ENCODE measurements around the gene NAP1L4. TPM values are rescaled to one million over a fixed set of nuclear protein-coding genes. Genes with fewer than 3 reads are reported as not detected.

Gene NAP1L4
- total and polyA plus RNA-seq, 2 of the 4 experiments (the other 2 are of a cell fraction) = 71.5 to 80.7 TPM

- no peak for ATAC-seq (ENCODE audit: low read depth)
- Histone ChIP-seq H3K23ac (ENCODE audit: low read depth, low read length) (no peak overlapping the region), H2BK15ac (ENCODE audit: low read depth, low read length) (no peak overlapping the region), H2BK120ac (ENCODE audit: low read depth, low read length) (no peak overlapping the region), H3K18ac (ENCODE audit: low read depth, low read length) (no peak overlapping the region), H3K14ac (replicated peaks; ENCODE audit: low read depth, low read length) (no peak overlapping the region), H3K4me3 (ENCODE audit: insufficient read depth, low read depth, low read length) (no peak overlapping the region), H4K5ac (ENCODE audit: low read depth, low read length) (no peak overlapping the region), H3K4me2 (ENCODE audit: low read depth, low read length) (no peak overlapping the region), H2AK9ac (replicated peaks; ENCODE audit: low read depth, low read length, poor library complexity) (no peak overlapping the region), H3K9ac (ENCODE audit: low read depth, low read length) (no peak overlapping the region), H3K4me1 (ENCODE audit: control insufficient read depth, insufficient read depth, low read length) (no peaks in the 10 kb centered on the region), H3K36me3 (ENCODE audit: control insufficient read depth, insufficient read depth, low read length) (peaks cover 59% of the 10 kb centered on the region), H4K91ac (ENCODE audit: insufficient read depth, low read depth, low read length) (no peak overlapping the region), H2BK20ac (ENCODE audit: low read depth, low read length) (no peak overlapping the region), H3K79me1 (ENCODE audit: low read depth in 1 of 2, low read length in 2 of 2) (peaks cover 51 to 66% of the 10 kb centered on the region in 2 experiments), H3K27me3 (ENCODE audit: control insufficient read depth, insufficient read depth, low read length) (no peaks in the 10 kb centered on the region), H3K9me1 (ENCODE audit: insufficient read depth, low read length) (peaks cover 8% of the 10 kb centered on the region), H2AFZ (replicated peaks; ENCODE audit: low read length, poor library complexity) (no peak overlapping the region), H4K20me1 (ENCODE audit: insufficient read depth, low read length) (peaks cover 12% of the 10 kb centered on the region; the same call in 1 of the 2 replicates), H4K8ac (ENCODE audit: low read depth in 2 of 2, low read length in 2 of 2) (no peak overlapping the region), H2BK5ac (ENCODE audit: low read depth, low read length, poor library complexity, severe bottlenecking) (no peak overlapping the region), H3K27ac (ENCODE audit: insufficient read depth, low read length) (no peak overlapping the region), H3K56ac (ENCODE audit: extremely low read depth, insufficient read depth, low read length) (no peak overlapping the region), H3K9me3 (ENCODE audit: control insufficient read depth, insufficient read depth, low read length) (no peaks in the 10 kb centered on the region), H3K4ac (ENCODE audit: low read depth, low read length) (no peak overlapping the region), H2AK5ac (ENCODE audit: low read depth, low read length) (no peak overlapping the region)
- dilution Hi-C loops (cut with HindIII; ENCODE audit: low sequenced_read_pairs, unreplicated experiment) (no loop called here), intact Hi-C loops (cut with micrococcal nuclease) (no loop called here), in situ Hi-C loops (cut with MboI; ENCODE audit: low sequenced_read_pairs) (no loop called here)
- CTCF ChIA-PET = no interaction called here
- 83% methylated on average over 2 of the region's 6 CpGs; no CpG with 5 or more reads in 1 of the 2 experiments for WGBS, 2 experiments (ENCODE audit: extremely low coverage in 2 of 2, insufficient read length in 1 of 2)
- POLR2A ChIA-PET (ENCODE audit: unreplicated experiment) = no interaction called here
- no peak for DNase-seq
- BruUV-seq (replicated peaks) = no TSS peak
- TF ChIP-seq POLR2A (IDR thresholded peaks at IDR 0.05; ENCODE audit: low read depth, low read length) = no peak
- no peak for TF ChIP-seq RCOR1 (IDR thresholded peaks at IDR 0.05; ENCODE audit: insufficient replicate concordance, low read length)
- no peak for TF ChIP-seq FOS (IDR thresholded peaks at IDR 0.05; ENCODE audit: low read depth, low read length)
- no peak for TF ChIP-seq NFE2L2 (IDR thresholded peaks at IDR 0.05; ENCODE audit: low read depth, low read length)
- no peak for TF ChIP-seq USF2 (IDR thresholded peaks at IDR 0.05; ENCODE audit: low read depth, low read length)
- no peak for TF ChIP-seq RAD21 (IDR thresholded peaks at IDR 0.05; ENCODE audit: low read length)
Measured at GRCh38 chr11:2968341-2968900, 23.7 kb downstream of the NAP1L4 start.

All from IMR-90 (cell line).